ENCODE results near the gene UCHL1. TPM values are rescaled to one million over a fixed set of nuclear protein-coding genes. Genes with fewer than 3 reads are reported as not detected.
"Not testable (repeated sequence)": the region's sequence is repeated elsewhere in the genome, so short reads cannot be mapped to it uniquely, and the experiment has no call there.

Gene UCHL1
- polyA plus RNA-seq, 1 donor from 2014 or later, result 0.78 TPM

- H3K9me3 Mint-ChIP-seq, result peaks cover 1 to 4% (median 2%) of the 10 kb centered on the region in 3 donors
- no peaks in the 10 kb centered on the region for H3K4me1 Mint-ChIP-seq
- no peaks in the 10 kb centered on the region for H3K36me3 Mint-ChIP-seq
- no peak overlapping the region for H3K4me3 Mint-ChIP-seq
- H3K27ac Mint-ChIP-seq, result no peak overlapping the region
- peaks cover 2% of the 10 kb centered on the region for H3K27me3 Mint-ChIP-seq
These were observed 33.8 kb downstream of the UCHL1 start for GRCh38 chr4:41290479-41290878.

DNA sequence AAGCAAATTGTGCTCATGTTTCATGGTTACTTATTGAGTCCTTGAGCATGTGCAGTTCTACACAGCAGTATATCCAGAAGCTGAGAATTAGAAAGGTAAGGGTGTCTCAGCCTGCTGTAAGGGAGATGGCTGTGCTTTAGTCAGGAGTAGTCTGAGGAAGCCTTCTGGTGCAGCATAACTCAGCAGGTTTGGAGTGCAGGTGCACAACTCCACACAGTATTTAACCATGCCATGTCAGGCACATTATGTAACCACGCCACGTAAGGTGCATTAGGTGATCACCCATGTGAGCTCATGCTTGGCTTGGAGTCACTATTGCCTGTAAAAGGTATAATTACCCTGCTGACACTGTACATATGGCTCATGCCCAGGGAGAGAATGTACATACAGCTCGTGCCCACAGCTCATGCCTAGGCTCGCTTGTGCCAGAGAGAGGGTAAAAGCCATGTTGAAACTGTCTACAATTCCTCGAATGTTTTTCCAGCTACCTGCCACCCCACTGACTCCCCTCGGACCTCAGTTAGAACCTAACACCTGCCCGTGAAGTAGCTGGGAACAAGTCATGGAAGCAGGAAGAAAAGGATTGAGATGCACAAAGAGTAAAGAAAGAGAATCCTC, 37.8 kb downstream of the UCHL1 start:
- H3K27me3 Mint-ChIP-seq, result peaks cover 2% of the 10 kb centered on the region

GRCh38 chr4:41296995-41297394, 40.3 kb downstream of the UCHL1 start:
- Mint-ChIP-seq H3K27ac (no peak overlapping the region), H3K9me3 (peaks cover 1 to 6% (median 1%) of the 10 kb centered on the region in 3 donors), H3K4me3 (no peak overlapping the region), H3K4me1 (peaks cover 0 to 1% (median 0%) of the 10 kb centered on the region in 3 donors), H3K27me3 (peaks cover 3% of the 10 kb centered on the region), H3K36me3 (no peaks in the 10 kb centered on the region)

More for the DNA sequence above, 37.8 kb downstream of the UCHL1 start:
- Mint-ChIP-seq H3K36me3 (no peaks in the 10 kb centered on the region), H3K4me3 (no peak overlapping the region), H3K4me1 (no peaks in the 10 kb centered on the region), H3K27ac (no peak overlapping the region), H3K9me3 (peaks cover 1 to 6% (median 2%) of the 10 kb centered on the region in 3 donors)

DNA sequence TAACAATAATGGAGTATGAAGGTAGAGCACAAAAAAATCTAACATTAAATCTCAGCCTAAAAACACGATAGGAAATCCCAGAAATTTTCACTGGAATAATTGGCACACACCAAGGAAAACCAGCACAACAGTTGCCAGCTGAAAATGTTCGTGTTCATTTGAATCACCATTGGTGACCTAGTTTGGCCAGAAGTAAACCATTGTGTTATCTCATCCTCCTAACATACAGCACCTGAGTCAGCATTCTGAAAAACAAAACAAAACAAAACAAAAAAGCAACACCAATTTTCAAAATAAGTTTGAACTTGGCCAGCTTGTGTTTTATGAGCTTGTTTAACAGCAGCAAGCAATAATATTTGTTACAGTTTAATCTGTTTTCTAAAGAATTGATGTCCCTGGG, 41.1 kb downstream of the UCHL1 start:
- Mint-ChIP-seq H3K27me3 (peaks cover 3% of the 10 kb centered on the region), H3K4me1 (peaks cover 0 to 1% (median 0%) of the 10 kb centered on the region in 3 donors), H3K9me3 (peaks cover 1 to 6% (median 2%) of the 10 kb centered on the region in 3 donors), H3K27ac (no peak overlapping the region), H3K4me3 (no peak overlapping the region), H3K36me3 (no peaks in the 10 kb centered on the region)

DNA sequence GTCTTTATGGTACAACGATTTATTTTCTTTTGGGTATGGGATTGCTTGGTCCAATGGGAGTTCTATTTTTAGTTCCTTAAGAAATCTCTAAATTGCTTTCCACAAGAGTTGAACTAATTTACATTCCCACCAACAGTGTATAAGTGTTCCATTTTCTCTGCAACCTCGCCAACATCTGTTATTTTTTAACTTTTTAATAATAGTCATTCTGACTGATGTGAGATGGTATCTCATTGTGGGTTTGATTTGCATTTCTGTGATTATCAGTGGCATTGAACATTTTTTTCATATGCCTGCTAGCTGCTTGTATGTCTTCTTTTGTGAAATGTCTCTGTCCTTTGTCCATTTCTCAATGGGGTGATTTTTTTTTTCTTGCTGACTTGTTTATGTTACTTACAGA, 42.8 kb downstream of the UCHL1 start:
- H3K9me3 Mint-ChIP-seq, result peaks cover 1 to 6% (median 2%) of the 10 kb centered on the region in 3 donors
- H3K27me3 Mint-ChIP-seq, result peaks cover 4% of the 10 kb centered on the region
- peaks cover 0 to 1% (median 0%) of the 10 kb centered on the region in 3 donors for H3K4me1 Mint-ChIP-seq
- no peak overlapping the region for H3K4me3 Mint-ChIP-seq
- no peaks in the 10 kb centered on the region for H3K36me3 Mint-ChIP-seq
- no peak overlapping the region for H3K27ac Mint-ChIP-seq

DNA sequence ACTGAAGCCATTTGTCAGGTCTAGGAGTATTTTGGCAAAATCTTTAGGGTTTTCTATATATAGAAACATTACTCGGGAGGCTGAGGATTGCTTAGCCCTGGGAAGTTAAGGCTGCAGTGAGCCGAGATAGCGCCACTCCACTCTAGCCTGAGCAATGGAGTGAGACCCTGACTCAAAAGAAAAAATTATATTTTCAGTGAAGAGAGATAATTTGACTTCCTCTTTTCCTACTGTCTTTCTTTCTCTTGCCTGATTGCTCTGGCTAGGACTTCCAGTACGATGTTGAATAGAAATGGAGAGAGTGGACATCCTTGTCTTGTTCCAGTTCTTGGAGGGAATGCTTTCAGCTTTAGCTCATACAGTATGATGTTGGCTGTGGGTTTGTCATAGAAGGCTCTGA, 44.4 kb downstream of the UCHL1 start:
- H3K36me3 Mint-ChIP-seq, result no peaks in the 10 kb centered on the region
- peaks cover 0 to 1% (median 0%) of the 10 kb centered on the region in 3 donors for H3K4me1 Mint-ChIP-seq
- no peak overlapping the region for H3K4me3 Mint-ChIP-seq
- H3K27me3 Mint-ChIP-seq, result peaks cover 6% of the 10 kb centered on the region
- H3K27ac Mint-ChIP-seq, result no peak overlapping the region
- H3K9me3 Mint-ChIP-seq, result peaks cover 0 to 4% (median 0%) of the 10 kb centered on the region in 3 donors

GRCh38 chr4:41303372-41304118, 46.8 kb downstream of the UCHL1 start:
- H3K9me3 Mint-ChIP-seq, result peaks cover 0 to 4% (median 0%) of the 10 kb centered on the region in 3 donors
- H3K4me3 Mint-ChIP-seq, result no peak overlapping the region
- no peaks in the 10 kb centered on the region for H3K36me3 Mint-ChIP-seq
- H3K4me1 Mint-ChIP-seq, result peaks cover 0 to 1% (median 0%) of the 10 kb centered on the region in 3 donors
- peaks cover 6% of the 10 kb centered on the region for H3K27me3 Mint-ChIP-seq
- H3K27ac Mint-ChIP-seq, result no peak overlapping the region

GRCh38 chr4:41304221-41304620, 47.5 kb downstream of the UCHL1 start:
- Mint-ChIP-seq H3K27ac (no peak overlapping the region), H3K27me3 (peaks cover 6% of the 10 kb centered on the region), H3K4me1 (peaks cover 0 to 1% (median 0%) of the 10 kb centered on the region in 3 donors), H3K4me3 (no peak overlapping the region), H3K36me3 (no peaks in the 10 kb centered on the region), H3K9me3 (peaks cover 0 to 4% (median 0%) of the 10 kb centered on the region in 3 donors)

- peaks cover 3% of the 10 kb centered on the region for H3K27me3 Mint-ChIP-seq
- no peak overlapping the region for H3K27ac Mint-ChIP-seq
- H3K4me3 Mint-ChIP-seq, result no peak overlapping the region
- no peaks in the 10 kb centered on the region for H3K4me1 Mint-ChIP-seq
- H3K9me3 Mint-ChIP-seq, result peaks cover 0 to 4% (median 0%) of the 10 kb centered on the region in 3 donors
- H3K36me3 Mint-ChIP-seq, result no peaks in the 10 kb centered on the region
These were observed 48.7 kb downstream of the UCHL1 start for GRCh38 chr4:41305476-41305875.

DNA sequence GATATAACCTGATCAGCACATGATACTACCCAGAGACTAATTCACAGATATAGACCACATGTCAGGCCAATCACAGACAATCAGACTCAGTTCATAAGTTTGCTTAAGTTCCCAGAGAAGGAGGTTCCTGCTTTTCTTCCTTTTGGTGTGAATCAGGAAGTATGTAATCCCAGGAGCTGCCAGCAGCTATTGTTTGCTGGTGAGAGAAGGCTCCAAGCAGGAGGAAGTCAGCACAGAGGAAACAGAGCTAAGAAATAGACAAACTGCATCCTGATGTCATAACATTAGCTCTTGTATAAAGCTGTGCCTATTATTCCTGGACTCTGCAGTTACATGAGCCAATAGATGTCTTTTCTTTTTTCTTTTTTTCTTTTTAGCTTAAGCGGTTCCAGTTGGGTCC, 50.9 kb downstream of the UCHL1 start:
- Mint-ChIP-seq H3K4me1 (no peaks in the 10 kb centered on the region), H3K4me3 (no peak overlapping the region), H3K27ac (no peak overlapping the region), H3K36me3 (no peaks in the 10 kb centered on the region), H3K9me3 (peaks cover 0 to 4% (median 0%) of the 10 kb centered on the region in 3 donors), H3K27me3 (peaks cover 5% of the 10 kb centered on the region)

- Mint-ChIP-seq H3K27ac (no peak overlapping the region), H3K4me1 (no peaks in the 10 kb centered on the region), H3K36me3 (no peaks in the 10 kb centered on the region), H3K4me3 (no peak overlapping the region), H3K9me3 (peaks cover 0 to 4% (median 0%) of the 10 kb centered on the region in 3 donors), H3K27me3 (peaks cover 5% of the 10 kb centered on the region)
These were observed 51.7 kb downstream of the UCHL1 start for GRCh38 chr4:41308398-41308797.

- H3K27ac Mint-ChIP-seq, H3K36me3 Mint-ChIP-seq, H3K9me3 Mint-ChIP-seq, H3K4me1 Mint-ChIP-seq, H3K27me3 Mint-ChIP-seq: not testable (repeated sequence)
- peak overlapping the region in 2 of 4 donors; percentile 44 to 79 for H3K4me3 Mint-ChIP-seq
These were observed 58.7 kb downstream of the UCHL1 start for GRCh38 chr4:41315426-41315825.

- no peaks in the 10 kb centered on the region for H3K36me3 Mint-ChIP-seq
- H3K27ac Mint-ChIP-seq, result no peak overlapping the region
- H3K4me3 Mint-ChIP-seq, result peak overlapping the region in 2 of 4 donors; percentile 44 to 79
- H3K9me3 Mint-ChIP-seq, result peaks cover 0 to 4% (median 0%) of the 10 kb centered on the region in 3 donors
- peaks cover 8% of the 10 kb centered on the region for H3K27me3 Mint-ChIP-seq
- H3K4me1 Mint-ChIP-seq, result no peaks in the 10 kb centered on the region
These were observed 59.1 kb downstream of the UCHL1 start for GRCh38 chr4:41315862-41316261.

Measured in IgD-negative memory B cell (primary cell).